ENCODE measurements around the gene STK35.

Gene STK35

DNA sequence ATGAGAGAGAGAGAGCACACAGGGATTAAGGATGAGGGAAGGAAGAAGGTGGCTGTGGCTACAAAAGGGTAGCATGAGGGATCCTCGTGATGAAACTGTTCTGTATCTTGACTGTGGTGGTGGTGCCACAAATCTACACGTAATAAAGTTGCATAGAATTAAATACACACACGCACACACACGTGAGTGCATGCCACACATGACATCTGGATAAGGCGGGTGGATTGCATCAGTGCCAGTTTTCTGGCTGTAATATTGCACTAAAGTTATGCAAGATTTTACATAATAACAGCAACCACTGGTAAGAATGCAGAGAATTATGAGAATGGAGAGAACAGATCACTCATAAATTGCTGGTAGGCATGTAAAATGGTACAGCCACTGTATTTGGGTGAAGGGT, 16.9 kb upstream of the STK35 start:
- H3F3A ChIP-seq (ENCODE audit: insufficient read depth, low read length), result no peaks in the 10 kb centered on the region

DNA sequence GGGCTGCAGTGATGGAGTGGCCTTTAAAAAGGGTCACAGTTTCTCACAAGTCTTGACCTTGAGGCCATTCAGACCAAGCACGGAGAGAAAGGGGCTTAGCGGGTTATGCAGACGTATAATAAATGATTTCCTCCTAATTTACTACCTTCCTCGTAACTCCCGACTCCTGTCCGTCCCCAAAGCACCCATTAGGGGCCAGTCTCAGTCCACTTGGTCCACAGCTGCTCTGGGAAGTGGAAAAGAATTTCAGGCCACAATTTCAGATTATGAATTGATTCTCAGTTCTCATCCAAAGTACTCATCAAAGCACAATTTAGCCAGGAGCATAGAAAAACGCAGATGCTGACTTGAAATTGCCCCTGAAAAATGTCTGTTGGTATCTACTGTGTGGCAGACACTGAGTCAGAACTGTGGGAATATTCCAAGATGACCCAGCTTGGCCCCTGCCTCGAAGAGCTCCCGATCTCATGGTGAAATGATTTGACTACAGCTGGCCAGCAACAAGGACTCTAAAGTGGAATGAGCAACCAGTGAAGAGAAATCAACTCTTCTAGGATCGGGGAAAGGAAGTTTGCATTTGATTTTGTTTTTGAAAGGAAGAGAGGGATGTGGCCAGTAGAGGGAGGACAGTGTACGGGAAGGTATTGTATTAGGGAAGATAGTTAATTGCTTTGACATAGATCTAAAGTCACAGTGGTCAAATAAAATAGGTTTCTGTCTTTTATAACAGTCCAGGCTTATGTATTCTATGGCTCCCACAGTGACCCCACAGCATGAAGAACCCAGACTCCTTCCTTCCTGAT, 15.2 kb upstream of the STK35 start:
- Histone ChIP-seq H3K4me1 (ENCODE audit: low read length) (no peaks in the 10 kb centered on the region), H3K27me3 (replicated peaks; ENCODE audit: insufficient read depth, low read length) (no peaks in the 10 kb centered on the region), H3K9ac (ENCODE audit: low read length) (no peak overlapping the region), H3K79me2 (ENCODE audit: low read length) (no peaks in the 10 kb centered on the region), H3K4me3 (ENCODE audit: low read length) (no peak overlapping the region), H3K4me2 (ENCODE audit: low read depth, low read length) (no peak overlapping the region), H3K9me3 (replicated peaks; ENCODE audit: insufficient read depth, low read length) (no peaks in the 10 kb centered on the region), H3F3A (ENCODE audit: insufficient read depth, low read length) (no peaks in the 10 kb centered on the region), H2AFZ (ENCODE audit: low read length) (no peak overlapping the region), H4K20me1 (ENCODE audit: insufficient read depth, low read length) (no peaks in the 10 kb centered on the region), H3K36me3 (replicated peaks; ENCODE audit: insufficient read depth, low read length) (no peaks in the 10 kb centered on the region), H3K27ac (ENCODE audit: low read length) (no peak overlapping the region), H3K9me2 (replicated peaks; ENCODE audit: insufficient read depth, low read length) (no peaks in the 10 kb centered on the region)
- TF ChIP-seq CTCF (IDR thresholded peaks at IDR 0.05; ENCODE audit: low read length) (no peak), EZH2phosphoT487 (IDR thresholded peaks at IDR 0.05; ENCODE audit: low read length) (no peak), EZH2 (optimal IDR thresholded peaks at IDR 0.05; ENCODE audit: low read depth, low read length) (no peak)
- DNase-seq, result no peak

More for the DNA sequence above, 16.9 kb upstream of the STK35 start:
- Histone ChIP-seq H3K9me2 (replicated peaks; ENCODE audit: insufficient read depth, low read length) (no peaks in the 10 kb centered on the region), H3K4me3 (ENCODE audit: low read length) (no peak overlapping the region), H4K20me1 (ENCODE audit: insufficient read depth, low read length) (no peaks in the 10 kb centered on the region), H3K27me3 (replicated peaks; ENCODE audit: insufficient read depth, low read length) (no peaks in the 10 kb centered on the region), H3K9ac (ENCODE audit: low read length) (no peak overlapping the region), H3K4me1 (ENCODE audit: low read length) (no peaks in the 10 kb centered on the region), H3K4me2 (ENCODE audit: low read depth, low read length) (no peak overlapping the region), H3K27ac (ENCODE audit: low read length) (no peak overlapping the region), H3K79me2 (ENCODE audit: low read length) (no peaks in the 10 kb centered on the region), H2AFZ (ENCODE audit: low read length) (no peak overlapping the region), H3K9me3 (replicated peaks; ENCODE audit: insufficient read depth, low read length) (no peaks in the 10 kb centered on the region), H3K36me3 (replicated peaks; ENCODE audit: insufficient read depth, low read length) (no peaks in the 10 kb centered on the region)
- no peak for DNase-seq
- TF ChIP-seq EZH2 (optimal IDR thresholded peaks at IDR 0.05; ENCODE audit: low read depth, low read length), result no peak

DNA sequence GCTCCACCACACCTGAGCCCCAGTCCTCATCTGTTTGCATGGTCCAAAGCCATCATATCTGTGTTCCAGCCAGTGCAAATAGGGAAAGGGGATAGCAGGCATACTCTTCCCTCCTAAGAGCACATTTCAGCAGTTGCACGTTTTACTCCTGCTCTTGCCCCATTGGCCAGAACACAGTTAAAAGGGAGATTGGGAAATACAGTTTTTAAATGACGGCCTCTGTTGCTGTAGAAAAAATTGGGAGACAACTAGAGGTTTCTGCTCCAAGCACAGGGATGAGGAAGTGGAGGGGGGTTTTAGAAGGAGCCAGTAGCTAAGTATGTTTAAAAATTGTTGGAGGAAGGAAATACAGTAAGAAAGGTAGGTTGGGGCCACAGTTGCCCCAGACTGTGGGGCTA, 14.6 kb upstream of the STK35 start:
- Histone ChIP-seq H3K9me2 (replicated peaks; ENCODE audit: insufficient read depth, low read length) (no peaks in the 10 kb centered on the region), H3K27me3 (replicated peaks; ENCODE audit: insufficient read depth, low read length) (no peaks in the 10 kb centered on the region), H3F3A (ENCODE audit: insufficient read depth, low read length) (no peaks in the 10 kb centered on the region), H3K9ac (ENCODE audit: low read length) (no peak overlapping the region), H3K27ac (ENCODE audit: low read length) (no peak overlapping the region), H3K36me3 (replicated peaks; ENCODE audit: insufficient read depth, low read length) (no peaks in the 10 kb centered on the region), H4K20me1 (ENCODE audit: insufficient read depth, low read length) (no peaks in the 10 kb centered on the region), H3K4me2 (ENCODE audit: low read depth, low read length) (no peak overlapping the region), H3K79me2 (ENCODE audit: low read length) (no peaks in the 10 kb centered on the region), H3K4me1 (ENCODE audit: low read length) (no peaks in the 10 kb centered on the region), H3K9me3 (replicated peaks; ENCODE audit: insufficient read depth, low read length) (no peaks in the 10 kb centered on the region), H3K4me3 (ENCODE audit: low read length) (no peak overlapping the region), H2AFZ (ENCODE audit: low read length) (no peak overlapping the region)
- TF ChIP-seq EZH2phosphoT487 (IDR thresholded peaks at IDR 0.05; ENCODE audit: low read length) (no peak), CTCF (IDR thresholded peaks at IDR 0.05; ENCODE audit: low read length) (no peak), EZH2 (optimal IDR thresholded peaks at IDR 0.05; ENCODE audit: low read depth, low read length) (no peak)
- no peak for DNase-seq

DNA sequence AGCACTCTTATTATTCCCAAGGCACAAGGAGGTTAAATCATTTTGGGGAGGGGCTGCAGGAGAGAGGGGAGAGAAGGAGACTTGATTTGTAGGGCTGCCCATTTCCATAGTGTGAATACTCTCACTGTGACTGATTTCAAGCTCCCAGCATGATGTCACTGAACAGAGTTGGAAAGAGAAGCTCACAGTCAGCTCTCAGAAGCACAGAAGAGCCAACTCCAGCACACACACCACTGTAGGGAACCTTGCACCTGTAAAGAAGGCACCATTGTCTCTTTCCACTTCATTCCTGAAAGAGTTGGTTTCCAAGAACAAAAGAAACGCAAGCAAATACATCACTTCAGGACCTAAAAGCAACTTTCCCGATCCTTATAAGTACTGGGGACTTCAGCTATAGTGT, 12.7 kb upstream of the STK35 start:
- no peak for TF ChIP-seq EZH2 (optimal IDR thresholded peaks at IDR 0.05; ENCODE audit: low read depth, low read length)
- no peak for TF ChIP-seq EZH2phosphoT487 (IDR thresholded peaks at IDR 0.05; ENCODE audit: low read length)
- TF ChIP-seq CTCF (IDR thresholded peaks at IDR 0.05; ENCODE audit: low read length), result no peak
- H3K4me1 ChIP-seq (ENCODE audit: low read length), result no peaks in the 10 kb centered on the region
- DNase-seq, result no peak
- no peak overlapping the region for H2AFZ ChIP-seq (ENCODE audit: low read length)
- no peak overlapping the region for H3K4me2 ChIP-seq (ENCODE audit: low read depth, low read length)
- H3K27ac ChIP-seq (ENCODE audit: low read length), result no peak overlapping the region
- no peaks in the 10 kb centered on the region for H3K9me3 ChIP-seq (replicated peaks; ENCODE audit: insufficient read depth, low read length)
- H3K79me2 ChIP-seq (ENCODE audit: low read length), result no peaks in the 10 kb centered on the region
- no peaks in the 10 kb centered on the region for H3F3A ChIP-seq (ENCODE audit: insufficient read depth, low read length)
- no peak overlapping the region for H3K9ac ChIP-seq (ENCODE audit: low read length)
- H3K9me2 ChIP-seq (replicated peaks; ENCODE audit: insufficient read depth, low read length), result no peaks in the 10 kb centered on the region
- H3K4me3 ChIP-seq (ENCODE audit: low read length), result no peak overlapping the region
- H4K20me1 ChIP-seq (ENCODE audit: insufficient read depth, low read length), result no peaks in the 10 kb centered on the region
- H3K27me3 ChIP-seq (replicated peaks; ENCODE audit: insufficient read depth, low read length), result no peaks in the 10 kb centered on the region
- no peaks in the 10 kb centered on the region for H3K36me3 ChIP-seq (replicated peaks; ENCODE audit: insufficient read depth, low read length)

Data from MM.1S (cell line).